ENCODE results near the gene MYF5.

- TF ChIP-seq CTCF (IDR thresholded peaks at IDR 0.05) (no peak), POLR2A (IDR thresholded peaks at IDR 0.05) (no peak)
Observed at GRCh38 chr12:80717856-80718255, 1.1 kb downstream of the MYF5 start.
